Body of pancreas (tissue), 4 donors: Measurements from ENCODE around the gene STIL.

Experiments
- POLR2A ChIP-seq, 3 donors: fragments of 450-650 bp; IDR thresholded peaks; one replicate each; pipeline ENCODE4 v1.6.1; 2016; ENCODE audit warnings: antibody characterized with exemption in 3 of 3, mild to moderate bottlenecking in 2 of 3
- TF ChIP-seq, protein P1 (sequence below), 7 experiments: fragments of 450-650 bp in 4 of 7; fragments of 200-600 bp in 3 of 7; sonication (generic) in 3 of 7; IDR thresholded peaks; one replicate each; pipeline ENCODE4 v1.5.1; 2016 to 2019; ENCODE audit warnings: antibody characterized with exemption in 7 of 7

DNA sequence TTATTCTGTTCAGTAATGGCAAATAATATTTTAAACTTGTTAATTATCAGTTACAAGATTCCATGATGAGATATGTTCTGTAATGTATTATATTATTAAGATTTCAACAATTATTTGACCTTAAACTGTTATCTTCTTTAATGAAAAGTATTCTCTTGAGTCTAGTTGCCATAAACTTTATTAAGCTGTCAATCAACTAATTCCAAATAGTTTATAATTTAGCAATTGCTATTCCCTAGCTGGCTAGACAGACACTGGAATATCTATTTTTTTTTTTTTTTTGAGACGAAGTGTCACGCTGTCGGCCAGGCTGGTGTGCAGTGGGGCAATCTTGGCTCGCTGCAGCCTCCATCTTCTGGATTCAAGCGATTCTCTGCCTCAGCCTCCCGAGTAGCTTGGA, 23.4 kb upstream of the STIL start:
- TF ChIP-seq, protein P1, sequence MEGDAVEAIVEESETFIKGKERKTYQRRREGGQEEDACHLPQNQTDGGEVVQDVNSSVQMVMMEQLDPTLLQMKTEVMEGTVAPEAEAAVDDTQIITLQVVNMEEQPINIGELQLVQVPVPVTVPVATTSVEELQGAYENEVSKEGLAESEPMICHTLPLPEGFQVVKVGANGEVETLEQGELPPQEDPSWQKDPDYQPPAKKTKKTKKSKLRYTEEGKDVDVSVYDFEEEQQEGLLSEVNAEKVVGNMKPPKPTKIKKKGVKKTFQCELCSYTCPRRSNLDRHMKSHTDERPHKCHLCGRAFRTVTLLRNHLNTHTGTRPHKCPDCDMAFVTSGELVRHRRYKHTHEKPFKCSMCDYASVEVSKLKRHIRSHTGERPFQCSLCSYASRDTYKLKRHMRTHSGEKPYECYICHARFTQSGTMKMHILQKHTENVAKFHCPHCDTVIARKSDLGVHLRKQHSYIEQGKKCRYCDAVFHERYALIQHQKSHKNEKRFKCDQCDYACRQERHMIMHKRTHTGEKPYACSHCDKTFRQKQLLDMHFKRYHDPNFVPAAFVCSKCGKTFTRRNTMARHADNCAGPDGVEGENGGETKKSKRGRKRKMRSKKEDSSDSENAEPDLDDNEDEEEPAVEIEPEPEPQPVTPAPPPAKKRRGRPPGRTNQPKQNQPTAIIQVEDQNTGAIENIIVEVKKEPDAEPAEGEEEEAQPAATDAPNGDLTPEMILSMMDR (IDR thresholded peaks at IDR 0.05): no peak
- TF ChIP-seq POLR2A (IDR thresholded peaks at IDR 0.05): no peak
